Thymus (tissue), 11 donors: ENCODE data around the gene ESPN. TPM values are rescaled to one million over a fixed set of nuclear protein-coding genes. Genes with fewer than 3 reads are reported as not detected.
A peak's percentile ranks its signal among the peaks of the same experiment; 100 is the strongest.

ENCODE experiments used
- DNase-seq, 9 donors: peaks; one replicate each; pipeline ENCODE4 v3.0.0-alpha.2; 2013; ENCODE audit warnings: low spot score in 9 of 9, low read depth in 6 of 9, missing footprints in 1 of 9
- H3K27ac ChIP-seq, 2 donors: one replicate each; pipeline ENCODE4 v1.5.1; 2013; ENCODE audit warnings: control low read depth in 1 of 2, low read depth in 1 of 2, low read length in 1 of 2, mild to moderate bottlenecking in 1 of 2, moderate library complexity in 1 of 2
- H3K27me3 ChIP-seq, 2 donors: one replicate each; pipeline ENCODE4 v1.5.1; 2013; ENCODE audit warnings: low read length in 1 of 2; ENCODE audit not compliant: control insufficient read depth in 2 of 2, insufficient read depth in 1 of 2
- H3K36me3 ChIP-seq, 2 donors: one replicate each; pipeline ENCODE4 v1.5.1; 2013; ENCODE audit warnings: low read length in 1 of 2, mild to moderate bottlenecking in 1 of 2, moderate library complexity in 1 of 2; ENCODE audit not compliant: control insufficient read depth in 2 of 2, insufficient read depth in 2 of 2
- H3K4me1 ChIP-seq, 2 donors: one replicate each; pipeline ENCODE4 v1.5.1; 2013; ENCODE audit warnings: low read length in 2 of 2; ENCODE audit not compliant: control insufficient read depth in 2 of 2, insufficient read depth in 2 of 2
- H3K4me3 ChIP-seq, 2 donors: one replicate each; pipeline ENCODE4 v1.5.1; 2013; ENCODE audit warnings: low read length in 2 of 2, control low read depth in 1 of 2, mild to moderate bottlenecking in 1 of 2
- H3K9me3 ChIP-seq, 2 donors: one replicate each; pipeline ENCODE4 v1.5.1; 2013; ENCODE audit warnings: low read length in 1 of 2, mild to moderate bottlenecking in 1 of 2; ENCODE audit not compliant: control insufficient read depth in 2 of 2, insufficient read depth in 1 of 2
- WGBS: extraction: QIAGEN DNeasy Blood & Tissue Kit; methylation state at CpG from one replicate; pipeline ENCODE4 v1.1.7; 2013; 5-methylcytosine and 5-hydroxymethylcytosine counted together
- polyA plus RNA-seq: library from polyadenylated mRNA; stranded (reverse); fragments of 200-250 nt; gene quantifications from one replicate; pipeline ENCODE4 v1.2.3, GENCODE V29; 2013
- total RNA-seq: library from RNA; stranded (reverse); fragments of 120-200 nt; gene quantifications from one replicate; pipeline ENCODE4 v1.2.4, GENCODE V29; 2013
- donor health status: healthy.

ESPN gene
- total and polyA plus RNA-seq, 2 donors: 1.0 to 11.8 TPM

DNA sequence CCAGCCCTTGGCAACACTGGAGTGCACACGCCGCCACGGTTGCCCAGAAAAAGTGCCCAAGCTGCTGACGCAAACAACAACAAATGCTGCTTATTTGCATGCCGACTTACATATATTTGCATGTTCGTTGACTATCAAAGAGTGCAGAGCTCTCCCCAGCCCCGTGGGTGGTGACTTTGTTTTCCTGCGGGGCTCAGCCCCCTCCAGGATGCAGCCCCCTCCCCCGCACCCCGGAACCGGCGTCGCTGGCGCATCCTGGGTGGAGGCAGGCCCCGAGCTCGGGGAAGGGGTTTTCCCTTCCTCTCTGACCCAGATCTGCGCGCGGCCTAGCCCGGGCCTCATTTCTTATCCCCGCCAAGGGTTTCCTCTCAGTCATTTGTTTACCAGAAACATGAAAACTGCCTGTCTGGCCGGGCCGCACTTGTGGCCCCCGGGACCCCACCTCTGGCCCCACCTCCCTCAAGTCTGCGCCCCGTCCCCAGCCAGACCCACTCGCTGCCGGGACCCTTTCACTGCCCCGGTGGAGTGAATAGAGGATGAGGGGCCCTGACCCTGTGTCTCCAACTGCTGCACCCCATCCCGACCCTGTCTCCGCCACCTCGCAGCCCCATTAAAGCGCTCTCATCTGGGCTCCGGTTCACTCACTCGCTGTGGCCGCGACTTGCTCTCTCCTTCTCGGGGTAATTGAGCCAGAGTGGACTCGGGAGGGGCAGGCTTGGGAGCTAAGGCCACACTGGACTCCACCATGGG, 35.9 kb downstream of the ESPN start:
- 32% methylated on average over 39 of the region's 39 CpGs for whole genome bisulfite sequencing
- peak overlapping the region; percentile 71 to 74 for H3K27ac ChIP-seq

DNA sequence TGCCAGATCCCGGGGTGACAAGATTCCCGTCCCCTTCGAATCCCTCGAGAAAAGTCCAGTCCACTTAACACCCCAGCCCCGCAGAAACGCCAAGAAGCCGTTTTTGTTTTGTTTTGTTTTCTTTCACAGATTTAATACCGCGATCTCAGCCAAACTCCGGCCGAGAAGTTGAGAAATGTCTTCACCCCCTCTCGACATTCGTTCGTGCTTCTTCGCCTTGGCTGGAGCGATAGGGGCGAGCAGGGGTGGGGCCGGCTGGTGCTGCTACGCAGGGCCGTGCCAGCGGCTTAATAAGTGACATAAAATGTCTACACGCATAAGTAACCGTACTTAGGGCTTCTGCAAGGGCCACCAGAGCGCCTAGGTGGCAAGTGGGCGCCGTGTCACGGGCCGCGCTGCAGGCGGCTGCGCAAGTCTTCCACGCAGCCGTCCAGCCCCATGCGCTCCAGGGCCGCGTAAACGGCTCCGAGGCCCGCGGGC, 36.5 kb downstream of the ESPN start:
- no peaks in the 10 kb centered on the region for H3K9me3 ChIP-seq
- DNase-seq: no peak
- 94% methylated on average over 40 of the region's 40 CpGs for WGBS
- H3K27ac ChIP-seq: peak overlapping the region; percentile 71 to 74
- H3K27me3 ChIP-seq: peaks cover 41 to 88% of the 10 kb centered on the region in 2 donors
- H3K4me3 ChIP-seq: no peak overlapping the region
- H3K4me1 ChIP-seq: peaks cover 0 to 18% of the 10 kb centered on the region in 2 donors
- peaks cover 0 to 4% of the 10 kb centered on the region in 2 donors for H3K36me3 ChIP-seq

More for the DNA sequence above, 35.9 kb downstream of the ESPN start:
- Histone ChIP-seq H3K36me3 (peaks cover 0 to 4% of the 10 kb centered on the region in 2 donors), H3K27me3 (peaks cover 41 to 88% of the 10 kb centered on the region in 2 donors), H3K4me3 (peak overlapping the region; percentile 26 to 42), H3K9me3 (no peaks in the 10 kb centered on the region), H3K4me1 (peaks cover 0 to 15% of the 10 kb centered on the region in 2 donors)
- DNase-seq: peak in 8 of 9 donors; percentile 29 to 81 (median 56)

GRCh38 chr1:6461538-6462411, 37.2 kb downstream of the ESPN start:
- Histone ChIP-seq H3K4me1 (peaks cover 0 to 18% of the 10 kb centered on the region in 2 donors), H3K9me3 (no peaks in the 10 kb centered on the region), H3K27me3 (peaks cover 42 to 88% of the 10 kb centered on the region in 2 donors), H3K36me3 (peaks cover 0 to 4% of the 10 kb centered on the region in 2 donors), H3K27ac (no peak overlapping the region), H3K4me3 (no peak overlapping the region)
- WGBS: 96% methylated on average over 48 of the region's 48 CpGs
- no peak for DNase-seq

- WGBS: 96% methylated on average over 13 of the region's 13 CpGs
- H3K9me3 ChIP-seq: no peaks in the 10 kb centered on the region
- H3K4me1 ChIP-seq: peaks cover 0 to 18% of the 10 kb centered on the region in 2 donors
- peaks cover 40 to 90% of the 10 kb centered on the region in 2 donors for H3K27me3 ChIP-seq
- H3K36me3 ChIP-seq: peaks cover 0 to 4% of the 10 kb centered on the region in 2 donors
- no peak overlapping the region for H3K4me3 ChIP-seq
- DNase-seq: no peak
- no peak overlapping the region for H3K27ac ChIP-seq
Measured at GRCh38 chr1:6462412-6463119, 38.0 kb downstream of the ESPN start.

GRCh38 chr1:6463120-6463412, 38.5 kb downstream of the ESPN start:
- Histone ChIP-seq H3K27me3 (peaks cover 40 to 90% of the 10 kb centered on the region in 2 donors), H3K4me3 (no peak overlapping the region), H3K36me3 (peaks cover 0 to 4% of the 10 kb centered on the region in 2 donors), H3K27ac (no peak overlapping the region), H3K9me3 (no peaks in the 10 kb centered on the region), H3K4me1 (peaks cover 0 to 18% of the 10 kb centered on the region in 2 donors)
- no peak for DNase-seq
- WGBS: 89% methylated on average over 1 of the region's 1 CpG

- Histone ChIP-seq H3K27me3 (peaks cover 37 to 81% of the 10 kb centered on the region in 2 donors), H3K4me3 (peak overlapping the region in 1 of 2 donors; percentile 44), H3K27ac (no peak overlapping the region), H3K36me3 (peaks cover 0 to 4% of the 10 kb centered on the region in 2 donors), H3K9me3 (no peaks in the 10 kb centered on the region), H3K4me1 (peaks cover 0 to 17% of the 10 kb centered on the region in 2 donors)
- no peak for DNase-seq
- whole genome bisulfite sequencing: 90% methylated on average over 7 of the region's 7 CpGs
Measured at GRCh38 chr1:6464514-6464836, 39.9 kb downstream of the ESPN start.

DNA sequence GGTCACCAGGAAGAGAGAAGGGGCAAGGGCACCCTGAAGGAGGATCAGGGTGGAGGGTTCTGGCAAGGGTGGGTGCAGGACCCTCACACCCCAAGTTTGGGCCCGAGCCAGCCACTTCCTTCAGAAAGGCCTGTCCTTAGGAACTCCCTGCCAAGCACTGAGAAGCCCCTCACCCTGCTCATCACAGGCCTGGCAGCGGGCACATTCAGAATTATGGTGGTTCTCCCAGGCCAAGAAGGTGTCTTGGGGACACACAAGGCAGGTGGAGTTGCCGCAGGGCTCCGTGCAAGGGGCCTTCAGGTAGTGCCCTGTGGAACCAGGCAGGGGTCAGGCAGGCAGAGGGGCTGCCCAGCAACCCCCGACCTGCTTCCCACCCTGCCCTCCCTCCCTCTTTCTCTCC, 40.3 kb downstream of the ESPN start:
- H3K27me3 ChIP-seq: peaks cover 37 to 76% of the 10 kb centered on the region in 2 donors
- peak overlapping the region; percentile 44 for H3K4me3 ChIP-seq
- no peaks in the 10 kb centered on the region for H3K9me3 ChIP-seq
- peaks cover 0 to 13% of the 10 kb centered on the region in 2 donors for H3K4me1 ChIP-seq
- no peak for DNase-seq
- H3K36me3 ChIP-seq: peaks cover 0 to 4% of the 10 kb centered on the region in 2 donors
- H3K27ac ChIP-seq: no peak overlapping the region
- 84% methylated on average over 5 of the region's 5 CpGs for WGBS

DNA sequence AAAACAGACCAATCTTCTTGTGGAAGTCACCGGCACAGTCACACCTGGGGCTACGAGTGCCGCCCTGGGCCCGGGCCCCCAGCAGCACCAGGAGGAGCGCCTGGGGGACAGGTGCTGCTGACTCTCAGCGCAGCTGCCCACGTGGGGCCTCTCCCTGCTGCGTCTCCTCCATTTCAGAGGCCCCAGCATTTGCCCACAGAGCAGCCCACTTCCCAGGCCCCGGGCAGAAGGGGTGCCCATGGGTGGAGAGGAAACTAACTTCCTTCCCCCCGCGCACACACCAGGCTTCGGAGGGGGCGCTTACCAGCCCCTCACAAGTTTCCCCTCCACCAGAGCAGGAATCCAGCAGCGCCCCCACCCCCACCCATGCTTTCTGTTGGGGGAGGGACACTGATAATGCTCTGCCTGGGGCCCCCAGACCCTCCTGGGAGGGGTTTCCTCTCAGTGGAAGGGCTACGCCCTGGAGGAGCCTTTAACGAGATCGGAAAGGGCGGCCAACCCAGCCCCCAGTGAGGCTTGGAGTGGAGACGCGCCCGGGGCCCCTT, 41.0 kb downstream of the ESPN start:
- Histone ChIP-seq H3K4me3 (peak overlapping the region; percentile 44), H3K36me3 (peaks cover 0 to 4% of the 10 kb centered on the region in 2 donors), H3K27me3 (peaks cover 32 to 70% of the 10 kb centered on the region in 2 donors), H3K27ac (peak overlapping the region in 1 of 2 donors; percentile 46), H3K9me3 (no peaks in the 10 kb centered on the region), H3K4me1 (peaks cover 0 to 6% of the 10 kb centered on the region in 2 donors)
- 7% methylated on average over 21 of the region's 21 CpGs for WGBS
- peak in 1 of 9 donors; percentile 40 for DNase-seq
